ENCODE results near the gene DNAJC16.
A peak's percentile ranks its signal among the peaks of the same experiment; 100 is the strongest.
"Not testable (repeated sequence)": the region's sequence is repeated elsewhere in the genome, so short reads cannot be mapped to it uniquely, and the experiment has no call there.

The DNAJC16 gene

DNA sequence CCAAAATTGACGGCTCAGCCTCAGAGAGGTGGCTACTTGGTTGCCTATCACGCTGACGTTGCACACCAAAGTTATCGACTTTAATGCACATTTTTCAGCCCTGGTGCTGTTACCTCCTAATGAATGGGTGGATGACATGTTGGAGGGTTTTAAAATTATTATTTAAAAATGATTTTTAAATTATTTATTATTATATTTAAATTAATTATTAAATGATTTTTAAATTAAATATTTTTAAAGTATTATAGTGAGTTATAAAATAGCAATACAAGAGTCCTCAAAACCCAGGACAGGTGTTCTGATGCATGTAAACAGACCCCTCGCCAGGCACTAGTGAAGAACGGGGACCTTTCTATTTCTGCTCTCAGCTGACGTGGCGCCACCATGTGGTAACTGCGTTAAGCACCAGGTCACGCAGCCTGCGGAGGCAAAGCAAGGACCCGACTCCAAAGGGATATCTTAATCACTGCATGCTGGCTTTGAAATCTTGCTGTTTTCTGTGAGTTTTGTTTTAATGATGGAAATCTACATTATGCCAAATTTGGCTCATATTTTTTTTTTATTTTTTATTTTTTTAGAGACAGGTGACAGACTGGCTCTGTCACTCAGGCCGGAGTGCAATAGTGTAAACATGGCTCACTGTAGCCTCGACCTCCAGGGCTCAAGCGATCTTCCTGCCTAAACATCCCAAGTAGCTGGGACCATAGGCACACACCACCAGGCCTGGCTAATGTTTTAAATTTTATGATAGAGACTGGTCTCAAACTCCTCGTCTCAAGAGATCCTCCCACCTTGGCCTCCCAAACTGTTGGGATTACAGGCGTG, 25.2 kb upstream of the DNAJC16 start:
- in situ Hi-C loops (cut with MboI; ENCODE audit: low pct_unique_long_range_greater_than_20kb, low sequenced_read_pairs) = no loop called here
- DNase-seq = peak; percentile 61

- DNase-seq = no peak
- in situ Hi-C loops (cut with MboI; ENCODE audit: low pct_unique_long_range_greater_than_20kb, low sequenced_read_pairs) = no loop called here
Measured at GRCh38 chr1:15504436-15504835, 22.2 kb upstream of the DNAJC16 start.

- in situ Hi-C loops (cut with MboI; ENCODE audit: low pct_unique_long_range_greater_than_20kb, low sequenced_read_pairs) = no loop called here
- DNase-seq = no peak
Measured at GRCh38 chr1:15506831-15507230, 19.8 kb upstream of the DNAJC16 start.

DNA sequence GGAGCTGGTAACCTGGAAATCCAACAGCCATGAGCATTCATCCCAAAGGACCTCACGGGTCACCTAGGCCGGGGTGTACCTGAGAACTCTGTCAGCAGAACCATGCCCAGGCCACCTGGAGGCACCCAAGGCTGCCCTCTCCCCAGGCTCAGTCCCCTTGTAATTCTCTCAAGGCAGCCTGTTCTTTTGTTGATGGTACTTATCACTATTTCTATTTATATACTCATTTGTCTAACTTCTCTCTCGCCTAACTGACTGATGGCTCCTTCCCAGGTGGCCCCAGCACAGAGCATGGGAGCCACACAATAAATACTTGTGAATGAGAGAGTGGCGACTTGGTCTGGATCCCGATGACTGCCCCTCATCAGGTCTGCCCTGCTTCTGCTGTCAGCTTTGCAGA, 19.4 kb upstream of the DNAJC16 start:
- in situ Hi-C loops (cut with MboI; ENCODE audit: low pct_unique_long_range_greater_than_20kb, low sequenced_read_pairs) = no loop called here
- DNase-seq = no peak

- no peak for DNase-seq
- in situ Hi-C loops (cut with MboI; ENCODE audit: low pct_unique_long_range_greater_than_20kb, low sequenced_read_pairs) = no loop called here
Measured at GRCh38 chr1:15508700-15509487, 17.8 kb upstream of the DNAJC16 start.

DNA sequence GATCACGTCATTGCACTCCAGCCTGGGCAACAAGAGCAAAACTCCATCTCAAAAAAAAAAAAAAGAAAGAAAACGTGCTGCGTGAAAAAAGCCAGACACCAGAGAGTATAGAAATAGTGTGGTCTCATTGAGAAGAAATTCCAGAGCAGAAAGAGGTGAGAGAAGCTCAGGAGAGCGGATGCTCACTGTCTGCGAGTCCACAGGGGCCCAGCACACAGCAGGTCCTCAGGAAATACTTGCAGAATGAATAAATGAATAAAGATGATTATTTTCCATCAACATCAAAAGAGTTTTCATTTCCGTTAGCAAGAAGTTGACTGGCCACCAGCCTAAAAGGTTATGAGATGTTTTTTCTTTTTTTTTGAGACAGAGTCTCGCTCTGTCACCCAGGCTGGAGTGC, 17.1 kb upstream of the DNAJC16 start:
- DNase-seq = no peak
- in situ Hi-C loops (cut with MboI; ENCODE audit: low pct_unique_long_range_greater_than_20kb, low sequenced_read_pairs) = no loop called here

DNA sequence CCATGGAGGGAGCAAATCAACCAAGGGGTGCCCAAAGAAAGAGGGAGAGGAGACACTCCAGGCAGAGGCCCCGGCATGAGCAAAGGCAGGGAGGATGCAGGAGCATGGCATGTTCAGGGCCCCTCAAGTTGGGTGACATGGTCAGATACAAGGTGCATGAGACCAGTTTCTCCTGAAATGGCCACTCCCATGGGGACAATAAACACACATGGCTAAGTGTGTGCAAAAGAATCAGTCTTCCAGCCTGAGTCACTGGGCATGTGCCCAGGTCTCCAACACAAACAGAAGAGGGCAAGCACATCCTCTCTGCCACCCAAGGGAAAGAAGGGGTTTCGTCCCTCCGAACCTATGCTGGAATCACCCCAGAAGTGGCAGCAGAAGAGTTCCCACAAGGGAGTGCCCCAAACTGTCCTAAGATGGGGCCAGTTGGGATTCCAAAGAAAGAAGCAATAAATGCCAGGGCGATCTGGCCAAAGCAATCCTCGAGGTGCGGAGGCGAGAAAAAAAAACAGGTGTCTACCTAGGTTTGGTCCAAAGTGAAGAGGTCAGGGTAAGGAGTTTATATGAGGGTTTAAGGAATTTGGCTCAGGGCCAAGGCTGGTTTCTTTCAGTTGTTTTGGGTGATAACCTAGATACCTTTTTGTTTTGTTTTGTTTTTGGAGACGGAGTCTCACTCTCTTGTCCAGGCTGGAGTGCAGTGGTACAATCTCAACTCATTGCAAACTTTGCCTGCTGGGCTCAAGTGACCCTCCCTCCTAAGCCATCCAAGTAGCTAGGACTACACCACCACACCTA, 15.8 kb upstream of the DNAJC16 start:
- no peak for DNase-seq
- in situ Hi-C loops (cut with MboI; ENCODE audit: low pct_unique_long_range_greater_than_20kb, low sequenced_read_pairs) = no loop called here

- no peak for DNase-seq
- in situ Hi-C loops (cut with MboI; ENCODE audit: low pct_unique_long_range_greater_than_20kb, low sequenced_read_pairs) = no loop called here
Measured at GRCh38 chr1:15513192-15513591, 13.5 kb upstream of the DNAJC16 start.

DNA sequence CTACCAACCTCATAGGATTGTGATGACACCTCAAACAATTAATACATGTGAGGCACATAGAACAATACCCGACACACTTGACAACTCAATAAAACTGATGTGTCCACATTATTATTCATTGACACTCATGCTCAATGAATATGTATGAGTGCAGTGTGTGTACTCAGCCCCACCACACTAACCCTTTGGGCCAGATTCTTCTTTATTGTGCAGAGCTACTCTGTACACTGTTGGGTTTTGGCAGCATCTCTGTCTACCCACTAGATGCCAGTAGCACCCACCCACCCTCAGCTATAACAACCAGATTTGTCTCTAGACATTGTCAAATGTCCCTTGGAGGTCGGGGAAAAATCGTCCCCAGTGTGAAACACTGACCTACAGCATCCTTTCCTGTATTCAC, 12.7 kb upstream of the DNAJC16 start:
- DNase-seq = no peak
- in situ Hi-C loops (cut with MboI; ENCODE audit: low pct_unique_long_range_greater_than_20kb, low sequenced_read_pairs) = no loop called here

DNA sequence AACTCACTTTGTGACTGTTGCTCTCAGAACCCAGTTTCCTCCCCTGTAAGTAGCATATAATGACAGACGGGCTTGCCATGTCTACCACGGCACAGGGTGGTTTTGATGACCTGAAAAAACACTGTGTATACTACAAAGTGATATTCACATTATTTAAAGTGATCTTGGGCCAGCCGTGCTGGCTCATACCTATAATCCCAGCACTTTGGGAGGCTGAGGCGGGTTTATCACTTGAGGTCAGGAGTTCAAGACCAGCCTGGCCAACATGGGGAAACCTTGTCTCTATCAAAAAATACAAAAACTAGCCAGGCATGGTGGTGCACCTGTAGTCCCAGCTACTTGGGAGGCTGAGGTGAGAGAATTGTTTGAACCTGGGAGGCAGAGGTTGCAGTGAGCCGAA, 12.1 kb upstream of the DNAJC16 start:
- DNase-seq; in situ Hi-C loops (cut with MboI; ENCODE audit: low pct_unique_long_range_greater_than_20kb, low sequenced_read_pairs): not testable (repeated sequence)

- DNase-seq = peak; percentile 49
- in situ Hi-C loops (cut with MboI; ENCODE audit: low pct_unique_long_range_greater_than_20kb, low sequenced_read_pairs) = no loop called here
Measured at GRCh38 chr1:15515022-15515663, 11.5 kb upstream of the DNAJC16 start.

DNA sequence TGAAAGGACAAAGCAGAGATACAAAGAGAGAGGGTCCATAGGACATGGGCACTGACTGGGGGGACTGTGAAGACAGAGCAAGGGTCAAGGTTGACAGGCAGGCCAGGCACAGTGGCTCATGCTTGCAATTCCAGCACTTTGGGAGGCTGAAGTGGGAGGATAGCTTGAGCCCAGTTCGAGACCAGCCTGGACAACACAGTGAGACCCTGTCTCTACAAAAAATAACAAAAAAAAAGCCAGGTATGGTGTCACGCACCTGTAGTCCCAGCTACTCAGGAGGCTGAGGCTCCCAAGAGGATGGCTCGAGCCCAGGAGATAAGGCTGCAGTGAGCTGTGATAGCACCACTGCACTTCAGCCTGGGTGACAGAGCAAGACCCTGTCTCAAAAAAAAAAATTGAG, 7.0 kb upstream of the DNAJC16 start:
- in situ Hi-C loops (cut with MboI; ENCODE audit: low pct_unique_long_range_greater_than_20kb, low sequenced_read_pairs) = no loop called here
- no peak for DNase-seq

DNA sequence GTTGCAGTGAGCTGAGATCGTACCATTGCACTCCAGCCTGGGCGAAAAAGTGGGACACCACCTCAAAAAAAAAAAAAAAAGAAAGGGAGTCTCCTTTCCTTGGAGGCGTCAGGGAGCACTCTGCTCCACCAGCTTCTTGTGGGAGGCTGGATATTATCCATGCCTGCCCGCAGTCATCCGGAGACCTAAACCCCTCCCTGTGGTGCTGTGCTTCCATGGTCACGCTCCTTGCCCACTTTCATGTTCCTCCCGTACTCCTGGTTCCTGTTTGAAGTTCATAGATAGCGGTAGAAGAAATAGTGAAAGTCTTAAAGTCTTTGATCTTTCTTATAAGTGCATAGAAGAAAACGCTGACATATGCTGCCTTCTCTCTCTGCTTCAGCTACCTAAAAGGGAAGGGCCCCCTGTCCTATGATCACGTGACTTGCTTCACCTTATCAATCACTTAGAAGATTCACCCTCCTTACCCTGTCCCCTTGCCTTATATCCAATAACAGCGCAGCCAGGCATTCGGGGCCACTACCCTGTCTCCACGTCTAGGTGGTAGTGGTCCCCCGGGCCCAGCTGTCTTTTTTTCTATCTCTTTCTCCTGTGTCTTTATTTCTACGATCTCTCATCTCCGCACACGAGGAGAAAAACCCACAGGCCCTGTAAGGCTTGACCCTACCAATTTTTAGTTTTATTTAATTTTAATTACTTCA, 5.3 kb upstream of the DNAJC16 start:
- DNase-seq; in situ Hi-C loops (cut with MboI; ENCODE audit: low pct_unique_long_range_greater_than_20kb, low sequenced_read_pairs): not testable (repeated sequence)

DNA sequence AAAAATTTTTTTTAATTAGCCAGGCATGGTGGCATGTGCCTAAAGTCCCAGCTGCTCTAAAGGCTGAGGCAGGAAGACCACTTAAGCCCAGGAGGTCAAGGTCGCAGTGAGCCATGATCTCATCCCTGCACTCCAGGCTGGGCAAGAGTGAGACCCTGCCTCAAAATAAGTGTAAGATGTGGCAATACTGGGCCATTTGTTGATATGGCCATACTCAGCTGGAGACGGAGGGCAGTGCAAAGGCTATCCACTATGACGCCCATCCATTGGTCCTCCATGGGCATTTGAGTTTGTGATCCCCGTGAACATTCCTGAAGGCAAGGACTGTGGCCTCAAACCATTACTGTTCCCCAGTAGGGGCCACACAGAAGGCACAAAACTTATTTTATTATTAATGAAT, 4.1 kb upstream of the DNAJC16 start:
- in situ Hi-C loops (cut with MboI; ENCODE audit: low pct_unique_long_range_greater_than_20kb, low sequenced_read_pairs) = no loop called here
- DNase-seq = no peak

DNA sequence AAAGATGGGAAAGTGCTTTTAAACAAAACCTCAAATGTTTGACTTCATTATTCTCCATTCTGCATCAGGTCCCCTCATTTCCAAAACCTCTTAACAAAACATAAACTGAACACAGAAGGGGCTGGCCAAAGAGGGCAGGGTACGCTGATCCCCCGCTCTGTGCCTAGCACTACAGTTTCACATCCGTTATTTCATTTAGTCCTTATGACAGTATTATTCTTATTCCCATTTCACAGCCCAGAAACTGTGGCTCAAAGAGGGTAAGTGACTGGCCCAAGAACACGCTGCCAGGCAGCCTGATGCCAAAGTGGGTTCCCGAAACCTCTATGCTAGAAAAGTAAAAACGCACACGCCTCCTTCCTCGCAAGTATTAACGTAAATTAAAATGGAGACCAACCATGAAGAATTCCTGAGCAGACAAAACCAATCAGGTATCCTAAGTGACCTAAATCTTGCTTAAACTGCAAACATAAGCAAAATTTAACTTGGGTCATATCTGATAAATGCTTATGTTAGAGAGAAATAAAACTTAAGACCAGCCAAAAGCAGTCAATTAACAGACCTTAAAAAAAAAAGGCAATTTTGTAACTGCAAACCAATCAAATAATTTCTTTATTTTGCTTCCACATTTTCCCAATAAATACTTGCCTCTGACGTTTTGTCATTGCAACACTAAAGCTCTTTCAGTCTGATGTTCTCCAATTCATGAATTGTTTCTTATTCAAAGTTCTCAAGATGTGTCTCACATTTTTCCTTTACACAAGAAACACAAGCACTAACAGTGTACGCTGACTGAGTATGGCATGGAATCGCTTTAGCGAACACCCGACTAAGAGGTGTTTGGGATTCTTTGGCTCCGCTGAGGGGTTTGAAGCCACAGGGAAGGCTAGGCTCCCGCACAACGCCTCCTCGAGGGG, 3.3 kb upstream of the DNAJC16 start:
- in situ Hi-C loops (cut with MboI; ENCODE audit: low pct_unique_long_range_greater_than_20kb, low sequenced_read_pairs) = no loop called here
- no peak for DNase-seq

DNA sequence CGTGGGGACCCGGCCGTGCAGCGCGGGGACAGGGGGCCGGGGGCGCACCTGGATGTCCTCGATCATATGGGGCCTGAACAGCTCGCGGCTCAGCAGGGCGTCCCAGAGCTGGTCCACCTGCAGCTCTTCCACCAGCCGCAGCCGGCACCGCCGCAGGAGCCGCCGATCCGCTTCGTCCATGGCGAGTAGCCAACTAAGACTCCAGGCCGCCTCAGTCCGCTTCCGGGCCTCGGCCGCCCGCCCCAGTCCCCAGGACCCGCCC, 2.7 kb upstream of the DNAJC16 start, which contains the start of gene CASP9:
CASP9 (minus strand) TSS at position 195 of the 262 bp plus-strand sequence; CDS start at position 180, 15 bp downstream.
- DNase-seq = no peak
- in situ Hi-C loops (cut with MboI; ENCODE audit: low pct_unique_long_range_greater_than_20kb, low sequenced_read_pairs) = no loop called here

GRCh38 chr1:15524283-15525049, 2.2 kb upstream of the DNAJC16 start:
- in situ Hi-C loops (cut with MboI; ENCODE audit: low pct_unique_long_range_greater_than_20kb, low sequenced_read_pairs) = no loop called here
- peak; percentile 90 for DNase-seq
